ENCODE results near the gene MICOS13. TPM values are rescaled to one million over a fixed set of nuclear protein-coding genes. Genes with fewer than 3 reads are reported as not detected.

MICOS13 gene
- polyA plus RNA-seq, 1 experiment, result 67.8 TPM

- CTCF ChIA-PET, result interaction anchor here (0.6 to 2.1 kb wide), 15 partner anchors 9 to 711 kb away, joined by 3 to 11 read pairs (median 4); partner anchors contain the start of genes CATSPERD, LONP1, SAFB and SAFB2
Observed at GRCh38 chr19:5687360-5688198, 7.3 kb upstream of the MICOS13 start.

DNA sequence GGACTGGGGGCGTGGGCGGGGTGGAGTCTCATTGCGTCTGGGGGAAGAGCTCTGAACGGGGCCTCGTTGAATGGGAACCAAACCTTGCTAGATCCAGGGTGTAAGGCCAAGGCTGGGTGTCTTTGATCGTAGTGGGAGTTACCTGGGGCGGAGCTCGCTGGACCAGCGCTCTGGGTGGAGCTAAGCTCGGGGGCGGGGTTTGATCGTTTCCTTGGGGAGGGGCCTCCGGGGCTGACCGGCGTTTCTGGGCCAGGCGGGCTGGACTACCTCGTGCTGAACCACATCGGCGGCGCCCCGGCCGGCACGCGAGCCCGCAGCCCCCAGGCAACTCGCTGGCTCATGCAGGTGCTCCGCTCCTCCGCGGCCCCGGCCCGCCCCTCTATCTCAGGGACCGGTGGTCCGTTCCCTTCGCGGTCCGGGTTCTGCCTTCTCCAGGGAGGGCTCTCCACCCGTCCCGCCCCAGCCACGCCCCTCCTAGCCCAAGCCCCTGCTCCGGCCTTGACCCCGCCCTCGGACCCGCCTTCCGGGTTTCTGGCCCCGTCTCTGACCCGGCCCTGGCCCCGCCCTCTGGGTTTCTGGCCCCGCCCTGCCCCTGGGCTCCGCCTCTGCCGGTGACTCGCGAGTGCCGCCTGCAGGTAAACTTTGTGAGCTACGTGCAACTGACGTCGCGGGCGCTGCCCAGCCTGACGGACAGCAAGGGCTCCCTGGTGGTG, 6.5 kb upstream of the MICOS13 start:
- Histone ChIP-seq H3K4me3 (ENCODE audit: low read depth, low read length) (peak overlapping the region; percentile 56), H3K36me3 (ENCODE audit: control insufficient read depth, insufficient read depth, low read length) (peaks cover 8% of the 10 kb centered on the region), H3K27me3 (ENCODE audit: control insufficient read depth, insufficient read depth, low read length) (no peaks in the 10 kb centered on the region)
- CTCF ChIA-PET, result interaction anchor here (0.6 to 2.1 kb wide), 16 partner anchors 8 to 281 kb away, joined by 3 to 11 read pairs (median 4); partner anchors contain the start of genes CATSPERD, LONP1, SAFB and SAFB2
- peak; percentile 47 for DNase-seq (ENCODE audit: low read depth)
- TF ChIP-seq, protein P1, sequence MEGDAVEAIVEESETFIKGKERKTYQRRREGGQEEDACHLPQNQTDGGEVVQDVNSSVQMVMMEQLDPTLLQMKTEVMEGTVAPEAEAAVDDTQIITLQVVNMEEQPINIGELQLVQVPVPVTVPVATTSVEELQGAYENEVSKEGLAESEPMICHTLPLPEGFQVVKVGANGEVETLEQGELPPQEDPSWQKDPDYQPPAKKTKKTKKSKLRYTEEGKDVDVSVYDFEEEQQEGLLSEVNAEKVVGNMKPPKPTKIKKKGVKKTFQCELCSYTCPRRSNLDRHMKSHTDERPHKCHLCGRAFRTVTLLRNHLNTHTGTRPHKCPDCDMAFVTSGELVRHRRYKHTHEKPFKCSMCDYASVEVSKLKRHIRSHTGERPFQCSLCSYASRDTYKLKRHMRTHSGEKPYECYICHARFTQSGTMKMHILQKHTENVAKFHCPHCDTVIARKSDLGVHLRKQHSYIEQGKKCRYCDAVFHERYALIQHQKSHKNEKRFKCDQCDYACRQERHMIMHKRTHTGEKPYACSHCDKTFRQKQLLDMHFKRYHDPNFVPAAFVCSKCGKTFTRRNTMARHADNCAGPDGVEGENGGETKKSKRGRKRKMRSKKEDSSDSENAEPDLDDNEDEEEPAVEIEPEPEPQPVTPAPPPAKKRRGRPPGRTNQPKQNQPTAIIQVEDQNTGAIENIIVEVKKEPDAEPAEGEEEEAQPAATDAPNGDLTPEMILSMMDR (IDR thresholded peaks at IDR 0.05; ENCODE audit: insufficient read depth, low read depth, low read length), result peak; percentile 98
- POLR2A ChIA-PET, result interaction anchor here (1.0 to 1.2 kb wide), 2 partner anchors 32 to 33 kb away, joined by 4 to 7 read pairs; partner anchors contain the start of genes CATSPERD and LONP1

More at GRCh38 chr19:5687360-5688198, 7.3 kb upstream of the MICOS13 start:
- POLR2A ChIA-PET, result interaction anchor here (1.0 to 1.2 kb wide), 2 partner anchors 31 to 33 kb away, joined by 4 to 7 read pairs; partner anchors contain the start of genes CATSPERD and LONP1
- peaks cover 15% of the 10 kb centered on the region for H3K36me3 ChIP-seq (ENCODE audit: control insufficient read depth, insufficient read depth, low read length)
- TF ChIP-seq, protein P1 (IDR thresholded peaks at IDR 0.05; ENCODE audit: insufficient read depth, low read depth, low read length), result no peak
- H3K27me3 ChIP-seq (ENCODE audit: control insufficient read depth, insufficient read depth, low read length), result no peaks in the 10 kb centered on the region
- H3K4me3 ChIP-seq (ENCODE audit: low read depth, low read length), result peak overlapping the region; percentile 56
- no peak for DNase-seq (ENCODE audit: low read depth)

- POLR2A ChIA-PET, result interaction anchor here (1.2 kb wide), 1 partner anchor 32 kb away, joined by 7 read pairs; no protein-coding TSS in a partner anchor
- CTCF ChIA-PET, result interaction anchor here (0.6 to 2.1 kb wide), 8 partner anchors 10 to 138 kb away, joined by 3 to 11 read pairs (median 4); no protein-coding TSS in a partner anchor
- TF ChIP-seq, protein P1 (IDR thresholded peaks at IDR 0.05; ENCODE audit: insufficient read depth, low read depth, low read length), result no peak
- no peak for DNase-seq (ENCODE audit: low read depth)
- H3K4me3 ChIP-seq (ENCODE audit: low read depth, low read length), result peak overlapping the region; percentile 56
- H3K36me3 ChIP-seq (ENCODE audit: control insufficient read depth, insufficient read depth, low read length), result peaks cover 5% of the 10 kb centered on the region
- H3K27me3 ChIP-seq (ENCODE audit: control insufficient read depth, insufficient read depth, low read length), result no peaks in the 10 kb centered on the region
Observed at GRCh38 chr19:5686326-5686646, 6.0 kb upstream of the MICOS13 start.

GRCh38 chr19:5684694-5685430, 4.5 kb upstream of the MICOS13 start:
- CTCF ChIA-PET, result no interaction called here
- no peak for DNase-seq (ENCODE audit: low read depth)

More at GRCh38 chr19:5684694-5685430, 4.5 kb upstream of the MICOS13 start:
- H3K4me3 ChIP-seq (ENCODE audit: low read depth, low read length), result no peak overlapping the region
- TF ChIP-seq, protein P1 (IDR thresholded peaks at IDR 0.05; ENCODE audit: insufficient read depth, low read depth, low read length), result no peak
- POLR2A ChIA-PET, result no interaction called here
- no peaks in the 10 kb centered on the region for H3K36me3 ChIP-seq (ENCODE audit: control insufficient read depth, insufficient read depth, low read length)
- H3K27me3 ChIP-seq (ENCODE audit: control insufficient read depth, insufficient read depth, low read length), result no peaks in the 10 kb centered on the region

Data from BJ (cell line).